K562 (cell line): ENCODE measurements around the gene WWP2. TPM values are rescaled to one million over a fixed set of nuclear protein-coding genes. Genes with fewer than 3 reads are reported as not detected.

Experiments used
- ARID3B ChIP-seq: fragments of 250-450 bp; sonication (Bioruptor Pico); IDR thresholded peaks from 2 replicates; pipeline ENCODE4 v1.4.0; 2020; ENCODE audit warnings: borderline replicate concordance
- HDAC2 ChIP-seq: fragments of 450-650 bp; IDR thresholded peaks from 2 replicates; pipeline ENCODE4 v1.6.1; 2016; ENCODE audit warnings: mild to moderate bottlenecking
- POLR2B ChIP-seq: fragments of 450-650 bp; IDR thresholded peaks from 2 replicates; pipeline ENCODE4 v1.6.1; 2018; ENCODE audit warnings: low read depth; ENCODE audit not compliant: partially characterized antibody
- RHOXF2B ChIP-seq: fragments of 250-450 bp; sonication (Bioruptor Pico); conservative IDR thresholded peaks from 2 replicates; pipeline ENCODE4 v1.5.1; 2021
- SRSF9 ChIP-seq: fragments of 200-400 bp; formaldehyde crosslinking; IDR thresholded peaks from 2 replicates; pipeline ENCODE4 v1.6.1; 2017; ENCODE audit warnings: low read depth, low read length, borderline replicate concordance
- polyA plus RNA-seq, 8 experiments: library from polyadenylated mRNA; depleted of rRNA in 4 of 8; stranded (reverse) in 5 of 8; unstranded in 3 of 8; fragments of >200 nt; fragmentation: Nextera tagmentation in 2 of 8; fragmentation: Illumina TruSeq in 1 of 8; extraction: Ambion mirVana in 2 of 8; extraction: Trizol in 1 of 8; gene quantifications; 2 replicates each; pipeline versions ENCODE4 v1.2.1 to v1.2.3, GENCODE V29; 2011 to 2014; ENCODE audit warnings: inconsistent platforms in 1 of 8, missing spikeins in 1 of 8
- total RNA-seq, 7 experiments: library from RNA; depleted of rRNA in 6 of 7; stranded (reverse); fragments of >200 nt in 6 of 7; fragmentation: Illumina TruSeq in 2 of 7; extraction: Trizol in 2 of 7; gene quantifications; 2 replicates each; pipeline versions ENCODE4 v1.2.1 to v1.2.3, GENCODE V29; 2011 to 2021; ENCODE audit warnings: low replicate concordance in 1 of 7
- TF ChIP-seq, protein P1 (sequence below): fragments of 450-650 bp; IDR thresholded peaks from 2 replicates; pipeline ENCODE4 v1.6.1; 2016; ENCODE audit warnings: mild to moderate bottlenecking, moderate library complexity
- TF ChIP-seq, protein P2 (sequence below): fragments of 450-650 bp; conservative IDR thresholded peaks from 2 replicates; pipeline ENCODE4 v1.6.1; 2016; ENCODE audit warnings: missing genetic modification characterization, low read depth, mild to moderate bottlenecking, control low read depth, missing compliant biosample characterization
- TF ChIP-seq, protein P3 (sequence below): fragments of 250-450 bp; sonication (Bioruptor Pico); IDR thresholded peaks from 2 replicates; pipeline ENCODE4 v1.4.0; 2020; ENCODE audit warnings: mild to moderate bottlenecking, moderate library complexity, borderline replicate concordance

Gene WWP2
- total and polyA plus RNA-seq, 9 of the 15 experiments (the other 6 are each of a cell fraction or from before 2014, with no cell fraction given), result 1.9 to 34.4 (median 14.6) TPM

- TF ChIP-seq, protein P1, sequence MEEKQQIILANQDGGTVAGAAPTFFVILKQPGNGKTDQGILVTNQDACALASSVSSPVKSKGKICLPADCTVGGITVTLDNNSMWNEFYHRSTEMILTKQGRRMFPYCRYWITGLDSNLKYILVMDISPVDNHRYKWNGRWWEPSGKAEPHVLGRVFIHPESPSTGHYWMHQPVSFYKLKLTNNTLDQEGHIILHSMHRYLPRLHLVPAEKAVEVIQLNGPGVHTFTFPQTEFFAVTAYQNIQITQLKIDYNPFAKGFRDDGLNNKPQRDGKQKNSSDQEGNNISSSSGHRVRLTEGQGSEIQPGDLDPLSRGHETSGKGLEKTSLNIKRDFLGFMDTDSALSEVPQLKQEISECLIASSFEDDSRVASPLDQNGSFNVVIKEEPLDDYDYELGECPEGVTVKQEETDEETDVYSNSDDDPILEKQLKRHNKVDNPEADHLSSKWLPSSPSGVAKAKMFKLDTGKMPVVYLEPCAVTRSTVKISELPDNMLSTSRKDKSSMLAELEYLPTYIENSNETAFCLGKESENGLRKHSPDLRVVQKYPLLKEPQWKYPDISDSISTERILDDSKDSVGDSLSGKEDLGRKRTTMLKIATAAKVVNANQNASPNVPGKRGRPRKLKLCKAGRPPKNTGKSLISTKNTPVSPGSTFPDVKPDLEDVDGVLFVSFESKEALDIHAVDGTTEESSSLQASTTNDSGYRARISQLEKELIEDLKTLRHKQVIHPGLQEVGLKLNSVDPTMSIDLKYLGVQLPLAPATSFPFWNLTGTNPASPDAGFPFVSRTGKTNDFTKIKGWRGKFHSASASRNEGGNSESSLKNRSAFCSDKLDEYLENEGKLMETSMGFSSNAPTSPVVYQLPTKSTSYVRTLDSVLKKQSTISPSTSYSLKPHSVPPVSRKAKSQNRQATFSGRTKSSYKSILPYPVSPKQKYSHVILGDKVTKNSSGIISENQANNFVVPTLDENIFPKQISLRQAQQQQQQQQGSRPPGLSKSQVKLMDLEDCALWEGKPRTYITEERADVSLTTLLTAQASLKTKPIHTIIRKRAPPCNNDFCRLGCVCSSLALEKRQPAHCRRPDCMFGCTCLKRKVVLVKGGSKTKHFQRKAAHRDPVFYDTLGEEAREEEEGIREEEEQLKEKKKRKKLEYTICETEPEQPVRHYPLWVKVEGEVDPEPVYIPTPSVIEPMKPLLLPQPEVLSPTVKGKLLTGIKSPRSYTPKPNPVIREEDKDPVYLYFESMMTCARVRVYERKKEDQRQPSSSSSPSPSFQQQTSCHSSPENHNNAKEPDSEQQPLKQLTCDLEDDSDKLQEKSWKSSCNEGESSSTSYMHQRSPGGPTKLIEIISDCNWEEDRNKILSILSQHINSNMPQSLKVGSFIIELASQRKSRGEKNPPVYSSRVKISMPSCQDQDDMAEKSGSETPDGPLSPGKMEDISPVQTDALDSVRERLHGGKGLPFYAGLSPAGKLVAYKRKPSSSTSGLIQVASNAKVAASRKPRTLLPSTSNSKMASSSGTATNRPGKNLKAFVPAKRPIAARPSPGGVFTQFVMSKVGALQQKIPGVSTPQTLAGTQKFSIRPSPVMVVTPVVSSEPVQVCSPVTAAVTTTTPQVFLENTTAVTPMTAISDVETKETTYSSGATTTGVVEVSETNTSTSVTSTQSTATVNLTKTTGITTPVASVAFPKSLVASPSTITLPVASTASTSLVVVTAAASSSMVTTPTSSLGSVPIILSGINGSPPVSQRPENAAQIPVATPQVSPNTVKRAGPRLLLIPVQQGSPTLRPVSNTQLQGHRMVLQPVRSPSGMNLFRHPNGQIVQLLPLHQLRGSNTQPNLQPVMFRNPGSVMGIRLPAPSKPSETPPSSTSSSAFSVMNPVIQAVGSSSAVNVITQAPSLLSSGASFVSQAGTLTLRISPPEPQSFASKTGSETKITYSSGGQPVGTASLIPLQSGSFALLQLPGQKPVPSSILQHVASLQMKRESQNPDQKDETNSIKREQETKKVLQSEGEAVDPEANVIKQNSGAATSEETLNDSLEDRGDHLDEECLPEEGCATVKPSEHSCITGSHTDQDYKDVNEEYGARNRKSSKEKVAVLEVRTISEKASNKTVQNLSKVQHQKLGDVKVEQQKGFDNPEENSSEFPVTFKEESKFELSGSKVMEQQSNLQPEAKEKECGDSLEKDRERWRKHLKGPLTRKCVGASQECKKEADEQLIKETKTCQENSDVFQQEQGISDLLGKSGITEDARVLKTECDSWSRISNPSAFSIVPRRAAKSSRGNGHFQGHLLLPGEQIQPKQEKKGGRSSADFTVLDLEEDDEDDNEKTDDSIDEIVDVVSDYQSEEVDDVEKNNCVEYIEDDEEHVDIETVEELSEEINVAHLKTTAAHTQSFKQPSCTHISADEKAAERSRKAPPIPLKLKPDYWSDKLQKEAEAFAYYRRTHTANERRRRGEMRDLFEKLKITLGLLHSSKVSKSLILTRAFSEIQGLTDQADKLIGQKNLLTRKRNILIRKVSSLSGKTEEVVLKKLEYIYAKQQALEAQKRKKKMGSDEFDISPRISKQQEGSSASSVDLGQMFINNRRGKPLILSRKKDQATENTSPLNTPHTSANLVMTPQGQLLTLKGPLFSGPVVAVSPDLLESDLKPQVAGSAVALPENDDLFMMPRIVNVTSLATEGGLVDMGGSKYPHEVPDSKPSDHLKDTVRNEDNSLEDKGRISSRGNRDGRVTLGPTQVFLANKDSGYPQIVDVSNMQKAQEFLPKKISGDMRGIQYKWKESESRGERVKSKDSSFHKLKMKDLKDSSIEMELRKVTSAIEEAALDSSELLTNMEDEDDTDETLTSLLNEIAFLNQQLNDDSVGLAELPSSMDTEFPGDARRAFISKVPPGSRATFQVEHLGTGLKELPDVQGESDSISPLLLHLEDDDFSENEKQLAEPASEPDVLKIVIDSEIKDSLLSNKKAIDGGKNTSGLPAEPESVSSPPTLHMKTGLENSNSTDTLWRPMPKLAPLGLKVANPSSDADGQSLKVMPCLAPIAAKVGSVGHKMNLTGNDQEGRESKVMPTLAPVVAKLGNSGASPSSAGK, result peak; percentile 43; the same call in 1 of the 2 replicates
- TF ChIP-seq, protein P2, sequence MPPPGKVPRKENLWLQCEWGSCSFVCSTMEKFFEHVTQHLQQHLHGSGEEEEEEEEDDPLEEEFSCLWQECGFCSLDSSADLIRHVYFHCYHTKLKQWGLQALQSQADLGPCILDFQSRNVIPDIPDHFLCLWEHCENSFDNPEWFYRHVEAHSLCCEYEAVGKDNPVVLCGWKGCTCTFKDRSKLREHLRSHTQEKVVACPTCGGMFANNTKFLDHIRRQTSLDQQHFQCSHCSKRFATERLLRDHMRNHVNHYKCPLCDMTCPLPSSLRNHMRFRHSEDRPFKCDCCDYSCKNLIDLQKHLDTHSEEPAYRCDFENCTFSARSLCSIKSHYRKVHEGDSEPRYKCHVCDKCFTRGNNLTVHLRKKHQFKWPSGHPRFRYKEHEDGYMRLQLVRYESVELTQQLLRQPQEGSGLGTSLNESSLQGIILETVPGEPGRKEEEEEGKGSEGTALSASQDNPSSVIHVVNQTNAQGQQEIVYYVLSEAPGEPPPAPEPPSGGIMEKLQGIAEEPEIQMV, result no peak
- no peak for TF ChIP-seq SRSF9
- TF ChIP-seq HDAC2, result peak; percentile 84
- peak; percentile 97 for TF ChIP-seq POLR2B
- TF ChIP-seq RHOXF2B (CRISPR knock-in tag), result no peak
- no peak for TF ChIP-seq ARID3B (CRISPR knock-in tag)
- TF ChIP-seq, protein P3, sequence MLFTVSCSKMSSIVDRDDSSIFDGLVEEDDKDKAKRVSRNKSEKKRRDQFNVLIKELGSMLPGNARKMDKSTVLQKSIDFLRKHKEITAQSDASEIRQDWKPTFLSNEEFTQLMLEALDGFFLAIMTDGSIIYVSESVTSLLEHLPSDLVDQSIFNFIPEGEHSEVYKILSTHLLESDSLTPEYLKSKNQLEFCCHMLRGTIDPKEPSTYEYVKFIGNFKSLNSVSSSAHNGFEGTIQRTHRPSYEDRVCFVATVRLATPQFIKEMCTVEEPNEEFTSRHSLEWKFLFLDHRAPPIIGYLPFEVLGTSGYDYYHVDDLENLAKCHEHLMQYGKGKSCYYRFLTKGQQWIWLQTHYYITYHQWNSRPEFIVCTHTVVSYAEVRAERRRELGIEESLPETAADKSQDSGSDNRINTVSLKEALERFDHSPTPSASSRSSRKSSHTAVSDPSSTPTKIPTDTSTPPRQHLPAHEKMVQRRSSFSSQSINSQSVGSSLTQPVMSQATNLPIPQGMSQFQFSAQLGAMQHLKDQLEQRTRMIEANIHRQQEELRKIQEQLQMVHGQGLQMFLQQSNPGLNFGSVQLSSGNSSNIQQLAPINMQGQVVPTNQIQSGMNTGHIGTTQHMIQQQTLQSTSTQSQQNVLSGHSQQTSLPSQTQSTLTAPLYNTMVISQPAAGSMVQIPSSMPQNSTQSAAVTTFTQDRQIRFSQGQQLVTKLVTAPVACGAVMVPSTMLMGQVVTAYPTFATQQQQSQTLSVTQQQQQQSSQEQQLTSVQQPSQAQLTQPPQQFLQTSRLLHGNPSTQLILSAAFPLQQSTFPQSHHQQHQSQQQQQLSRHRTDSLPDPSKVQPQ (CRISPR knock-in tag), result no peak
Measured at GRCh38 chr16:69754469-69755310, 7.4 kb upstream of the WWP2 start, which contains the start of gene NOB1 (continued).
